Vagina (tissue), 2 donors: Measurements from ENCODE around the gene TTLL5. TPM values are rescaled to one million over a fixed set of nuclear protein-coding genes. Genes with fewer than 3 reads are reported as not detected.
A peak's percentile ranks its signal among the peaks of the same experiment; 100 is the strongest.

Experiments
- DNase-seq, 2 donors: peaks; one replicate each; pipeline ENCODE4 v3.0.0-alpha.2; 2017; ENCODE audit errors: extremely low spot score in 2 of 2
- H3K27ac ChIP-seq: fragments of 200-600 bp; sonication (generic); one replicate; pipeline ENCODE4 v1.5.1; 2019
- H3K27me3 ChIP-seq: fragments of 200-600 bp; sonication (generic); one replicate; pipeline ENCODE4 v1.5.1; 2019
- H3K36me3 ChIP-seq, 2 donors: fragments of 200-600 bp; sonication (generic); one replicate each; pipeline ENCODE4 v1.5.1; 2017 to 2019
- H3K4me1 ChIP-seq: fragments of 200-600 bp; sonication (generic); one replicate; pipeline ENCODE4 v1.5.1; 2019
- H3K4me3 ChIP-seq, 2 donors: fragments of 200-600 bp; sonication (generic); 1 replicate in 1 of 2; 2 replicates in 1 of 2; pipeline ENCODE4 v1.5.1; 2016 to 2019
- H3K9me3 ChIP-seq: fragments of 200-600 bp; sonication (generic); one replicate; pipeline ENCODE4 v1.5.1; 2019
- POLR2A ChIP-seq, 2 donors: fragments of 450-650 bp; IDR thresholded peaks; one replicate each; pipeline ENCODE4 v1.6.1; 2017; ENCODE audit warnings: antibody characterized with exemption in 2 of 2, mild to moderate bottlenecking in 2 of 2, moderate library complexity in 2 of 2
- POLR2AphosphoS5 ChIP-seq, 2 donors: sonication (generic); formaldehyde crosslinking; IDR thresholded peaks; one replicate each; pipeline ENCODE4 v1.9.0; 2017; ENCODE audit warnings: antibody characterized with exemption in 2 of 2, mild to moderate bottlenecking in 2 of 2, low read depth in 1 of 2; ENCODE audit not compliant: insufficient read depth in 1 of 2
- intact Hi-C: fragments of 100-400 bp; cut with DNase I; formaldehyde crosslinking; loops from one replicate; pipeline ENCODE4 v1.15.1; 2023
- total RNA-seq: library from RNA; depleted of rRNA; stranded (reverse); fragments of >200 nt; gene quantifications from one replicate; pipeline ENCODE4 v1.2.3, GENCODE V29; 2016
- TF ChIP-seq, protein P1 (sequence below), 3 experiments: fragments of 450-650 bp in 2 of 3; fragments of 200-600 bp in 1 of 3; sonication (generic) in 1 of 3; IDR thresholded peaks; one replicate each; pipeline ENCODE4 v1.5.1; 2017 to 2019; ENCODE audit warnings: antibody characterized with exemption in 3 of 3, mild to moderate bottlenecking in 2 of 3, moderate library complexity in 2 of 3

The TTLL5 gene
- total RNA-seq, 1 donor from 2014 or later, result 43.0 TPM

GRCh38 chr14:75793806-75794205, 132.8 kb downstream of the TTLL5 start:
- H3K4me3 ChIP-seq, result no peak overlapping the region
- intact Hi-C loops, result loop anchor here (10.0 kb wide), 1 partner anchor 191 kb away; the partner anchor contains the start of genes IFT43 and TGFB3
- no peaks in the 10 kb centered on the region for H3K36me3 ChIP-seq
- no peaks in the 10 kb centered on the region for H3K9me3 ChIP-seq
- no peak overlapping the region for H3K27ac ChIP-seq
- no peak for TF ChIP-seq POLR2A (IDR thresholded peaks at IDR 0.05)
- TF ChIP-seq, protein P1, sequence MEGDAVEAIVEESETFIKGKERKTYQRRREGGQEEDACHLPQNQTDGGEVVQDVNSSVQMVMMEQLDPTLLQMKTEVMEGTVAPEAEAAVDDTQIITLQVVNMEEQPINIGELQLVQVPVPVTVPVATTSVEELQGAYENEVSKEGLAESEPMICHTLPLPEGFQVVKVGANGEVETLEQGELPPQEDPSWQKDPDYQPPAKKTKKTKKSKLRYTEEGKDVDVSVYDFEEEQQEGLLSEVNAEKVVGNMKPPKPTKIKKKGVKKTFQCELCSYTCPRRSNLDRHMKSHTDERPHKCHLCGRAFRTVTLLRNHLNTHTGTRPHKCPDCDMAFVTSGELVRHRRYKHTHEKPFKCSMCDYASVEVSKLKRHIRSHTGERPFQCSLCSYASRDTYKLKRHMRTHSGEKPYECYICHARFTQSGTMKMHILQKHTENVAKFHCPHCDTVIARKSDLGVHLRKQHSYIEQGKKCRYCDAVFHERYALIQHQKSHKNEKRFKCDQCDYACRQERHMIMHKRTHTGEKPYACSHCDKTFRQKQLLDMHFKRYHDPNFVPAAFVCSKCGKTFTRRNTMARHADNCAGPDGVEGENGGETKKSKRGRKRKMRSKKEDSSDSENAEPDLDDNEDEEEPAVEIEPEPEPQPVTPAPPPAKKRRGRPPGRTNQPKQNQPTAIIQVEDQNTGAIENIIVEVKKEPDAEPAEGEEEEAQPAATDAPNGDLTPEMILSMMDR (IDR thresholded peaks at IDR 0.05), result no peak
- TF ChIP-seq POLR2AphosphoS5 (IDR thresholded peaks at IDR 0.05; ENCODE audit: insufficient read depth in 1 of 2, low read depth in 1 of 2), result no peak
- H3K4me1 ChIP-seq, result no peaks in the 10 kb centered on the region
- no peaks in the 10 kb centered on the region for H3K27me3 ChIP-seq
- no peak for DNase-seq

GRCh38 chr14:75794615-75795038, 133.6 kb downstream of the TTLL5 start:
- no peak for DNase-seq
- Histone ChIP-seq H3K4me3 (no peak overlapping the region), H3K27ac (no peak overlapping the region), H3K27me3 (no peaks in the 10 kb centered on the region), H3K4me1 (no peaks in the 10 kb centered on the region), H3K9me3 (no peaks in the 10 kb centered on the region), H3K36me3 (no peaks in the 10 kb centered on the region)
- no peak for TF ChIP-seq POLR2A (IDR thresholded peaks at IDR 0.05)
- TF ChIP-seq, protein P1 (IDR thresholded peaks at IDR 0.05), result peak in 1 of 3 experiments; percentile 20
- intact Hi-C loops, result loop anchor here (10.0 kb wide), 1 partner anchor 190 kb away; the partner anchor contains the start of genes IFT43 and TGFB3

GRCh38 chr14:75800792-75801191, 139.7 kb downstream of the TTLL5 start:
- Histone ChIP-seq H3K27ac (no peak overlapping the region), H3K9me3 (no peaks in the 10 kb centered on the region), H3K27me3 (no peaks in the 10 kb centered on the region), H3K4me1 (no peaks in the 10 kb centered on the region), H3K36me3 (peaks cover 0 to 4% of the 10 kb centered on the region in 2 donors), H3K4me3 (no peak overlapping the region)
- no peak for DNase-seq
- intact Hi-C loops, result no loop called here
- TF ChIP-seq, protein P1 (IDR thresholded peaks at IDR 0.05), result no peak
- TF ChIP-seq POLR2AphosphoS5 (IDR thresholded peaks at IDR 0.05; ENCODE audit: insufficient read depth in 1 of 2, low read depth in 1 of 2) (no peak), POLR2A (IDR thresholded peaks at IDR 0.05) (no peak)

- intact Hi-C loops, result no loop called here
- no peaks in the 10 kb centered on the region for H3K27me3 ChIP-seq
- H3K9me3 ChIP-seq, result no peaks in the 10 kb centered on the region
- H3K27ac ChIP-seq, result no peak overlapping the region
- peaks cover 0 to 4% of the 10 kb centered on the region in 2 donors for H3K36me3 ChIP-seq
- DNase-seq, result no peak
- H3K4me3 ChIP-seq, result no peak overlapping the region
- no peaks in the 10 kb centered on the region for H3K4me1 ChIP-seq
- TF ChIP-seq, protein P1 (IDR thresholded peaks at IDR 0.05), result no peak
- TF ChIP-seq POLR2AphosphoS5 (IDR thresholded peaks at IDR 0.05; ENCODE audit: insufficient read depth in 1 of 2, low read depth in 1 of 2), result no peak
- TF ChIP-seq POLR2A (IDR thresholded peaks at IDR 0.05), result no peak
These were observed 141.4 kb downstream of the TTLL5 start for GRCh38 chr14:75802486-75802885.

- Histone ChIP-seq H3K27me3 (no peaks in the 10 kb centered on the region), H3K9me3 (no peaks in the 10 kb centered on the region), H3K36me3 (peaks cover 0 to 4% of the 10 kb centered on the region in 2 donors), H3K4me1 (no peaks in the 10 kb centered on the region), H3K27ac (no peak overlapping the region), H3K4me3 (no peak overlapping the region)
- TF ChIP-seq POLR2A (IDR thresholded peaks at IDR 0.05), result no peak
- no peak for TF ChIP-seq POLR2AphosphoS5 (IDR thresholded peaks at IDR 0.05; ENCODE audit: insufficient read depth in 1 of 2, low read depth in 1 of 2)
- TF ChIP-seq, protein P1 (IDR thresholded peaks at IDR 0.05), result no peak
- no peak for DNase-seq
- intact Hi-C loops, result no loop called here
These were observed 142.7 kb downstream of the TTLL5 start for GRCh38 chr14:75803765-75804164.
